ENCODE measurements around the gene CYP4F8. TPM values are rescaled to one million over a fixed set of nuclear protein-coding genes. Genes with fewer than 3 reads are reported as not detected.

The CYP4F8 gene
- total and polyA plus RNA-seq, 4 donors: not detected

- H3K27me3 ChIP-seq (ENCODE audit: control insufficient read depth in 4 of 4, insufficient read depth in 4 of 4, low read length in 3 of 4): no peaks in the 10 kb centered on the region
Observed at GRCh38 chr19:15588265-15588664, 26.8 kb upstream of the CYP4F8 start.

More at GRCh38 chr19:15588265-15588664, 26.8 kb upstream of the CYP4F8 start:
- Histone ChIP-seq H3K9me3 (ENCODE audit: control insufficient read depth in 4 of 4, low read length in 3 of 4) (peaks cover 0 to 7% (median 1%) of the 10 kb centered on the region in 4 donors), H3K9ac (ENCODE audit: low read depth in 1 of 2, low read length in 2 of 2) (no peak overlapping the region), H3K36me3 (ENCODE audit: control insufficient read depth in 4 of 4, insufficient read depth in 3 of 4, low read depth in 1 of 4, low read length in 3 of 4) (no peaks in the 10 kb centered on the region), H3K27ac (ENCODE audit: low read depth in 1 of 2, low read length in 2 of 2) (no peak overlapping the region), H3K4me1 (ENCODE audit: control insufficient read depth in 4 of 4, insufficient read depth in 4 of 4, low read length in 3 of 4) (peaks cover 0 to 4% (median 4%) of the 10 kb centered on the region in 4 donors), H3K4me3 (ENCODE audit: low read depth in 1 of 3, low read length in 3 of 3) (no peak overlapping the region)
- no peak for TF ChIP-seq NR2F2 (IDR thresholded peaks at IDR 0.05)
- TF ChIP-seq REST (IDR thresholded peaks at IDR 0.05): no peak
- TF ChIP-seq ATF3 (IDR thresholded peaks at IDR 0.05): no peak
- no peak for TF ChIP-seq FOXA1 (IDR thresholded peaks at IDR 0.05)
- TF ChIP-seq MAX (IDR thresholded peaks at IDR 0.05): no peak
- TF ChIP-seq HNF4G (IDR thresholded peaks at IDR 0.05): no peak
- no peak for TF ChIP-seq RAD21 (IDR thresholded peaks at IDR 0.05)
- TF ChIP-seq YY1 (IDR thresholded peaks at IDR 0.05): no peak
- TF ChIP-seq RXRA (IDR thresholded peaks at IDR 0.05): no peak
- no peak for TF ChIP-seq EGR1 (IDR thresholded peaks at IDR 0.05; ENCODE audit: low read depth in 2 of 2)
- no peak for TF ChIP-seq GABPA (IDR thresholded peaks at IDR 0.05 in 1 of 2, conservative IDR thresholded peaks at IDR 0.05 in 1 of 2)
- TF ChIP-seq HNF4A (conservative IDR thresholded peaks at IDR 0.05): no peak
- TF ChIP-seq CTCF (IDR thresholded peaks at IDR 0.05; ENCODE audit: low read depth, low read length, missing input control): no peak
- TF ChIP-seq ZBTB33 (IDR thresholded peaks at IDR 0.05): no peak
- TF ChIP-seq TAF1 (conservative IDR thresholded peaks at IDR 0.05): no peak
- no peak for TF ChIP-seq SP1 (IDR thresholded peaks at IDR 0.05)
- TF ChIP-seq JUND (IDR thresholded peaks at IDR 0.05): no peak
- no peak for TF ChIP-seq FOXA2 (IDR thresholded peaks at IDR 0.05)
- DNase-seq (ENCODE audit: low spot score): no peak
- WGBS: 88% methylated on average over 1 of the region's 1 CpG

Measured in liver (tissue), 9 donors.